GM18505 (cell line): ENCODE data around the gene GNAT2.

Source experiments
- ATAC-seq: cut with Tn5 transposase; IDR thresholded peaks from one replicate; pipeline ENCODE4 v1.9.1; 2021; ENCODE audit not compliant: unreplicated experiment
- POLR2A ChIP-seq: IDR thresholded peaks from 4 replicates; pipeline ENCODE4 v1.6.1; 2011; ENCODE audit warnings: borderline replicate concordance; ENCODE audit not compliant: insufficient read depth, insufficient read length; ENCODE audit errors: extremely low read depth

The GNAT2 gene

GRCh38 chr1:109637446-109637845, 18.0 kb upstream of the GNAT2 start:
- ATAC-seq: no peak
- no peak for TF ChIP-seq POLR2A

GRCh38 chr1:109636201-109636952, 17.0 kb upstream of the GNAT2 start:
- no peak for TF ChIP-seq POLR2A
- ATAC-seq: no peak

- ATAC-seq: no peak
Observed at GRCh38 chr1:109635862-109636200, 16.4 kb upstream of the GNAT2 start.

GRCh38 chr1:109634771-109635750, 15.6 kb upstream of the GNAT2 start:
- no peak for TF ChIP-seq POLR2A
- ATAC-seq: no peak

More at GRCh38 chr1:109635862-109636200, 16.4 kb upstream of the GNAT2 start:
- no peak for TF ChIP-seq POLR2A

GRCh38 chr1:109634292-109634691, 14.9 kb upstream of the GNAT2 start:
- ATAC-seq: no peak
- TF ChIP-seq POLR2A: no peak

GRCh38 chr1:109632671-109633346, 13.4 kb upstream of the GNAT2 start:
- no peak for TF ChIP-seq POLR2A
- ATAC-seq: no peak

- no peak for ATAC-seq
- no peak for TF ChIP-seq POLR2A
Observed at GRCh38 chr1:109631513-109632505, 12.4 kb upstream of the GNAT2 start.

GRCh38 chr1:109630898-109631512, 11.6 kb upstream of the GNAT2 start:
- ATAC-seq: no peak
- no peak for TF ChIP-seq POLR2A

- no peak for ATAC-seq
- TF ChIP-seq POLR2A: no peak
Observed at GRCh38 chr1:109630081-109630897, 10.9 kb upstream of the GNAT2 start.

- no peak for TF ChIP-seq POLR2A
- no peak for ATAC-seq
Observed at GRCh38 chr1:109629372-109630030, 10.1 kb upstream of the GNAT2 start.
